NCI-H82 treated with DMSO at 0.1 percent for 48 hours (cell line): ENCODE results near the gene PAGE2B.
A peak's percentile ranks its signal among the peaks of the same experiment; 100 is the strongest.
"Not testable (repeated sequence)": the region's sequence is repeated elsewhere in the genome, so short reads cannot be mapped to it uniquely, and the experiment has no call there.

ENCODE experiments used
- DNase-seq: peaks from one replicate; lab custom pipeline; 2025; ENCODE audit not compliant: unreplicated experiment; lab: John Stamatoyannopoulos, UW

PAGE2B gene

DNA sequence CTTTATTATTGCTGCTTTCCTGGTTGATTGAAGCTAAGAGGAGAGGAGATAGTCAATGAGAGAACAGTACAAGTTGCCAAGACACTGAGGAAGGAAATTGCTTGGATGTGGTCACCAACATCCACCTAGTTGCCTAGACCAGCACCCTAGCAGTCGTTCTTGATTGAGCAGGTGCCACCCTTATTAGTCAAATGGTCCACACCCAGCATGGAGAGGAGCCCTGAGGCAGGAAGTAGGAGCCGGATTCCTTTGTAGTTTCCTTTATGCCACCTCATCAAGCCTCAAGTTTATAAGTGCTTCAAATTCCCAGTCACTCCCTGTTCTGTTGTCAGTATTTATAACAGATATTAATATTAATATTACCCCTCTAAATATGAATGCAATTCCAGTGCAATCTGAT is 33.1 kb downstream of the PAGE2B start:
- DNase-seq, result no peak

DNA sequence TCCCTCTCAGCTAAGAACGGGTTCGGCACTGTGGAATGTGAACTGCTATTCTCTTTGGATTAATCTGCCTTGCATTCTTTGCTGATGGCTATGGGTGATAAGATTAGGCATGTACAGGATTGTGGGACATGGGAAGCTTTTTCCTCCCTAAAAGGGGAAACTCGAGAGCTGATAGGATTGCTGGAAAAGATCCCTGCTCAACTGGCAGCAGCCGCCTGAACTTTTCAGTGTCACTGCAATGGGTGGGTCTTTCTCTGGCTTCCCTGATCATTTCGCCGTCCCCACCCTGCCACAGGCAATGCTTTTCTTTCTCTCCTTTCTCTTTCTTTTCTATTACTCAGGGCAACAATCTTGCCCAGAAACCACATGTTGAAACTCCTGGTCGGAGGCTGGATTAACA is 34.5 kb downstream of the PAGE2B start:
- DNase-seq, result no peak

DNA sequence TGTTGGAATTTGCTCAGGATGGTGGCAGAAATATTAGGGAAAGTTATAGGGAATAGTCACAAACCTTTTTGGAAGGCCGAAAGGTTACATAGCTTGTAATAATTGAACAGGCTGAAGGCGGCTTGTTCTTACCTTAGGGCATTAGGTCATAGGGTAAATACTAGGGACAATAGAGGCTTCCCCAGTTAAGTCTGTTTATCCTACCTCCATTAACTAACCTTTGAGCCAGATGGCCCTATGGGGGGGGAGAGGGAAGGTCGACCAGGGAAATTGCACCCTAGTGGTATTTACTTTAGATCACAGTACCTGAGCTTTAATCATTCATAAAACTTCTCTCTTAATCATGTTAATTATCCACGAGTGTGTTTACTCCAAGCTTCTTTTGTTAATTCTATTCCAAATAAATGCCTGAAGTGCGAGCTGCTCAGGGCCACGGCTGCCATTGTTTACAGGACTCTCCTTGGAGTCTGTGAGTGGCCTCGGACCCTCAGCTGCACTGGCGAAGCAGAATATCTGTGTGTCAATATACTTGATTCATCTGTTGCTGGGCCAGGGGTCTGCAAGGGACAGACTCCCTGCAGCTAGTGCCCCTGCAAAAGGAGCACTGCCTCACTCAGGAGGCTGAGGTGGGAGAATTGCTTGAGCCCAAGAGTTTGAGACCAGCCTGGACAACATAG is 36.9 kb downstream of the PAGE2B start:
- peak; percentile 35 for DNase-seq

DNA sequence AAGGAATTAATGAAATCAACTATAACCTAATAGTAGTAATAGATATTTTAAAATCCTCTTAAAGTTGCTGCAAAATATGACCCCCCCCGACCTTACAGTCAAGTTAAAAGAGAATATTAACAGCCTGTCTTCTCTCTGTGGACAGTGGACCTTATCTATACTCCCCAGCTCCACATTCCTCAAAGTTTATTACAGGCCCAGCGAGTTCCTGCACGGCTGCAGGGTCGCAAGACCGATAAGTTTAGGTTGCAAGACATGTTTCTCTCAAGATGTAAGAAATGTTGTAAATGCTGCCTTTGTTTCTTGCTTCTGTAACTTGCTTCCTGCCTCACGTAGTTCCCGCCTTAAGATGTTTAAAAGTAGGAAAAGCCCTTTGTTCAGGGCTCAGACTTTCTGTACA is 41.8 kb downstream of the PAGE2B start:
- not testable (repeated sequence) for DNase-seq

DNA sequence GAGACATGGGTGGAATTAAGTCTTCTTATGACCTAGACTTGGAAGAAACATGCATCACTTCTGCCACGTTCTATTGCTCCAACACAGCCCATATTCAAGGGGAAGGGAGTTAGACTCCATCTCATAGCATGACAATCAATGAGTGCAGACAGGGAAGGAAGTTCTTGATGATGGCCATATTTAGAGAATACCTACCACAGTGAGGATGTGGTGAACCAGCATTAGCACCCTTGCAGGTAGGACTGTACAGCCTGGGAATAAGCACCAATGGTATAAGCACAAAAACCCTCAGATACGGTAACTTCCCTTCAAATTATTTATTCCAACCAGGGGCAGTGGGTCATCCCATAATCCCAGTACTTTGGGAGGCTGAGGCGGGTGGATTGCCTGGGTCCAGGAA is 43.7 kb downstream of the PAGE2B start:
- DNase-seq, result no peak

DNA sequence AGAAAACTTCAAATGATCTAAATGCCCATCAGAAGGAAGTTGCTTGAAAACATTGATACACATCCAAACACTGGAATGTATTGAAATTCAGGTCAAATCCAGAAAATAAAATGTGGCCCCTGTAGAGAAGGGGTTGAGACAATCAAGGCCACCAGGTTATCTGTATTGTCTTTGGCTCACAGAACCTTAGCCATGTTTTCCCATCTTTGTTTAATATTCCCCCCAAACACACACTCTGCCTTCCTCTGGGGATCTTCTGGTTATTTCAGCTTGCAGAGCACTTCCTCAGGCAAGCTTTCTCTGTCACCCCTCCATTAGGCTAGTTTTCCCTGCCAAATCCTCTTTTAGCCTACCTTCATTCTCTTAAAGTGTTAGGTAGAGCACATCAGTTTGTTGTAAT is 44.4 kb downstream of the PAGE2B start:
- no peak for DNase-seq

DNA sequence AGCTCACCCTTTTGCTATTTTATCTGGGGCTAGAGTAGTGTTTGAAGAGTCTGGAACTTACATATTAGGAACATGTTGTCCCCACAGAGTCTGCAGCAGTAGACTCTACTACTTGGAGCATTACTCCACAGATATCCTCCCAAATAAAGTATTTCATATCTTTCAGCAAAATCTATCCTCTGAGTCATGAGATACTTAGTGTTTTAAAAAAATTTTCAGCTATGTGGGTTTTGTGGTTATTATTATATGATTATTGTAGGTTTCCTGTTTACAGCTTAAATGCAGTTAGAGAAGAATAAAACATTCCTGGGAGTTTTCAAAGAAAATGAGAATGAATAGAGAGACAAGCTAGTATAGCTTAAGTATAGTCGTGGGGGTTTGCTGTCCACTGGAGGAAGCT is 44.9 kb downstream of the PAGE2B start:
- DNase-seq, result no peak

DNA sequence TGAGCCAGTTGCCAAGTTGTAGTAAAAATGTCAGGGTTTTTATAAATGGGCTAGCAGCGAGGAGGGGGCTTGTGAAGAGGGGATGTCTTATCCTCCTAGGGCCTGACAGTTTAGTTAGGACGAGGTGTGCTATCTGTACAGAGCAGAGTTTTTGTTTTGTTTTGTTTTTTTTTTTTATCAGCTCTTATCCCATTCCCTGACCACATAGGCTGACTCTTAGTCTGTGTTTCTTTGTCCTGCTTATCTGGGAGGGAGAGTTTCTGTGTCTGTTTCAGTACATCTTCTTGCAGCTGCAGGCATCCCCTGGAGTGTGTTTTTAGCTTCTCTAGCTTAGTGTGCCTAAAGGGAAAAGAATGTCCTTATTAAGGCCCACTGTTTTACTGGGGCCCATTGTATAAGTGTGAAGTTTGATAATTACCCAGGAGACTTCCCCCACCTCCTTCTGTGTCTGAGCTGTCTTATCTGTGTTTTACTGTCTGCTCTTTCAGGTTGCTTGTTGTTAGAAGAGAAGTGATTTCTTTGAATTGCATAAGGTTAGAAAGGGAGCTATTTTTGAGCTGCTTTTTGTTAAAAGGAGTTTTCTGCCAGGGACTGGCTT is 46.0 kb downstream of the PAGE2B start:
- no peak for DNase-seq

DNA sequence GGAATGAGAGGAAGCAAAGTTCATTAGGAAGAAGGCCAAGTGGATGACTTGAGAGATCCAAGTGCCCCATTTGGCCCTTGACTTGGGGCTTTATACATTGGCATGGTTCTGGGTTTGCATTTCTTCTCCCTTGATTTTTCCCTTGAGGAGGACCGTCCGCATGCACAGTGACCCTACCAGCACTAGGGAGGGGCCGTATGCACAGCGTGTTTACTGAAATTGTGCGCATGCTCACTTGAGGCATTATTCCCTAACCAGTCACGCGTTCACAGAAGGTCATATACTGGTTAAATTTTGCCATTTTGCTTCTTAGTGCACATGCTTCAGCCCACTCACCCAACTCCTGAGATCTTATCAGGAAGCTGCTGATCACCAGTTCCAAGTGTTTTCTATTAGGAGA is 49.1 kb downstream of the PAGE2B start:
- no peak for DNase-seq

DNA sequence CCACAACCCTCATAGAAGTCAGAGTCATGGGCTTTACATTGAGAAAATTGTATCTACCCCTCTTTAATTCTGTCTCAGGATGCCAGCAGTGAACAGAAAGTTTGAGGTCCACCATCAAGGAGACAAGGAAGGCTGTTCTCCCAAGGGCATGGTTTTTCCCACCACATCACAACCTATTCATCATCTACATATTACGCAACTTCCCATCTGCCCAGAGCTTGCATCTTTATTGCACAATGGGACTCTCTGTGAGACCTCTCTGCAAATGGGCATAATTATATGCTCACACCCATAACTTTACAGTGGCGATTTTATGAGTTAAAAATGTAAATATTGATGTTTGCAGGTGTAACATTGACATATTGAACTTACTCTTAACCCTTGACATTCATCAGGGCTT is 52.9 kb downstream of the PAGE2B start:
- no peak for DNase-seq
